ENCODE data around the gene PDXP. TPM values are rescaled to one million over a fixed set of nuclear protein-coding genes. Genes with fewer than 3 reads are reported as not detected.
A peak's percentile ranks its signal among the peaks of the same experiment; 100 is the strongest.

Gene PDXP
- total RNA-seq, 4 donors from 2014 or later = 2.3 to 4.1 (median 2.9) TPM

DNA sequence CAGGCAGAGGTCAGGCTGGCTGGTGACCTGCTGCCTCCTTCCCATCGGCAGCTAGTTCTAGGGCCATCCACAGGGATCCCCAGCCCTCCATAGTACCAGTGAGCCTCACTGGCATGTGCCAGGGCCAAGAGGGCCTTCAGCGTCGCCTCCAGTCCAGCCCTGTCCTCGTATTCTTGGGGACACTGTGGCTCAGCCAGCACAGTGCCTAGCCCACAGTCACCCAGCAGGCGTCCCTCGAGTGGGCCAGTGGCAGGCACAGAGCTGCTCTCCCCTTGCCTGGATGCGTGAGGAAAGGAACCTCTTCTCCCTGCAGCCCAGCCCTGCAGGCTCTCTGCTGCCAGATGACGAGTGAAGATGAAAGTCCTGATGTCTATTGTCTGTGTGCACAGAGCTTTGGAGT, 29.7 kb upstream of the PDXP start:
- intact Hi-C loops (cut with DNase I) = no loop called here

DNA sequence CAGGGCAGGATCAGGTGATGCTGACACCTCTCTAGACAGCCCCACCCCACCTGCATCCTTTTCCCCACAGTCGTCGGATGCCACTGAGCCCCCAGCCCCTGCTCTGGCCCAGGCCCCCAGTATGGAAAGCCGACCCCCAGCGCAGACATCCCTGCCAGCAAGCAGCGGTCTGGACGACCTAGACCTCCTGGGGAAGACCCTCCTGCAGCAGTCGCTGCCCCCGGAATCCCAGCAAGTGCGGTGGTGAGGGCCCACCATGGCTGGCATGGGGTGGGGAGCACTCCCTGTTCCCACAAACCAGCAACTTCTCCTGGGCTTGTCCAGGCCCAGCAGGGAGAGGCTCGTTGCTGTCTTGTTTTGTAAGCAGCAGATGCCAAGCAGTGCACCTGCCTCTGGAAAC, 28.6 kb upstream of the PDXP start:
- H3K27ac ChIP-seq = no peak overlapping the region
- H3K4me1 ChIP-seq = peaks cover 45 to 60% (median 53%) of the 10 kb centered on the region in 3 donors
- no peaks in the 10 kb centered on the region for H3K9me3 ChIP-seq
- H3K4me3 ChIP-seq = no peak overlapping the region
- TF ChIP-seq, protein P1, sequence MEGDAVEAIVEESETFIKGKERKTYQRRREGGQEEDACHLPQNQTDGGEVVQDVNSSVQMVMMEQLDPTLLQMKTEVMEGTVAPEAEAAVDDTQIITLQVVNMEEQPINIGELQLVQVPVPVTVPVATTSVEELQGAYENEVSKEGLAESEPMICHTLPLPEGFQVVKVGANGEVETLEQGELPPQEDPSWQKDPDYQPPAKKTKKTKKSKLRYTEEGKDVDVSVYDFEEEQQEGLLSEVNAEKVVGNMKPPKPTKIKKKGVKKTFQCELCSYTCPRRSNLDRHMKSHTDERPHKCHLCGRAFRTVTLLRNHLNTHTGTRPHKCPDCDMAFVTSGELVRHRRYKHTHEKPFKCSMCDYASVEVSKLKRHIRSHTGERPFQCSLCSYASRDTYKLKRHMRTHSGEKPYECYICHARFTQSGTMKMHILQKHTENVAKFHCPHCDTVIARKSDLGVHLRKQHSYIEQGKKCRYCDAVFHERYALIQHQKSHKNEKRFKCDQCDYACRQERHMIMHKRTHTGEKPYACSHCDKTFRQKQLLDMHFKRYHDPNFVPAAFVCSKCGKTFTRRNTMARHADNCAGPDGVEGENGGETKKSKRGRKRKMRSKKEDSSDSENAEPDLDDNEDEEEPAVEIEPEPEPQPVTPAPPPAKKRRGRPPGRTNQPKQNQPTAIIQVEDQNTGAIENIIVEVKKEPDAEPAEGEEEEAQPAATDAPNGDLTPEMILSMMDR (IDR thresholded peaks at IDR 0.05) = no peak
- TF ChIP-seq POLR2A (IDR thresholded peaks at IDR 0.05) = no peak
- WGBS, 2 donors = no CpG with 5 or more reads among the region's 10 CpGs
- DNase-seq = no peak
- H3K36me3 ChIP-seq = peaks cover 0 to 81% (median 9%) of the 10 kb centered on the region in 3 donors
- H3K27me3 ChIP-seq = no peaks in the 10 kb centered on the region
- intact Hi-C loops (cut with DNase I) = loop anchor here (10.0 kb wide), 1 partner anchor 165 kb away; no protein-coding TSS in a partner anchor

More for the DNA sequence above, 29.7 kb upstream of the PDXP start:
- Histone ChIP-seq H3K4me1 (peaks cover 35 to 60% (median 46%) of the 10 kb centered on the region in 3 donors), H3K27me3 (no peaks in the 10 kb centered on the region), H3K27ac (peak overlapping the region in 1 of 4 donors; percentile 5), H3K4me3 (no peak overlapping the region), H3K9me3 (no peaks in the 10 kb centered on the region), H3K36me3 (peaks cover 0 to 86% (median 9%) of the 10 kb centered on the region in 3 donors)
- DNase-seq = no peak
- no peak for TF ChIP-seq POLR2A (IDR thresholded peaks at IDR 0.05)
- TF ChIP-seq, protein P1 (IDR thresholded peaks at IDR 0.05) = no peak
- WGBS, 2 donors = 67 to 86% methylated on average over 2 to 3 of the region's 8 CpGs

DNA sequence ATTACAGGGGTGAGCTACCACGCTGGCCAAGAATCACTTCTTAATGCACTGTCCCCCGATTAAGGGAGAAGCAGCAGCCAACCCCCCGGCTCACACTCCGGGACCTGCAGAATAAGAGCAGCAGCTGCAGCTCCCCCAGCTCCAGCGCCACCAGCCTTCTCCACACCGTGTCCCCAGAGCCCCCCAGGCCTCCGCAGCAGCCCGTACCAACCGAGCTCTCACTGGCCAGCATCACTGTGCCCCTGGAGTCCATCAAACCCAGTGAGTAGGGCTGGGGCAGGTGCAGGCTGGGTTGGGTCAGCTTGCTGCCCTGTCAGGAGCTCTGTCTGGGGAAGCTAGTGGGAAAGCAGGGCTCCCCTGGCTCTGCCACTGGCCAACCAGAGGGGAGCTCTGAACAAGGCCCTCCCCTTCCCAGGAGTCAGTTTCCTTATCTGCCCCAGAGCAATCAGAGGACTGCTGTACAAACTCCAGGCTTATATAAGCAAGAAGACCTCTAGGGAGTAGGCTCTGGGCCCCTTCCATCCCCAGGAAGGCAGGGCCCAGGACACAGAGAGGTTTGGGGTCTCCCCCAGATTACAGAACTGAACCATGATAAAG, 27.6 kb upstream of the PDXP start:
- Histone ChIP-seq H3K27ac (peak overlapping the region in 1 of 4 donors; percentile 26), H3K27me3 (no peaks in the 10 kb centered on the region), H3K36me3 (peaks cover 0 to 72% (median 9%) of the 10 kb centered on the region in 3 donors), H3K9me3 (no peaks in the 10 kb centered on the region), H3K4me1 (peaks cover 38 to 60% (median 50%) of the 10 kb centered on the region in 3 donors), H3K4me3 (no peak overlapping the region)
- no peak for DNase-seq
- TF ChIP-seq, protein P1 (IDR thresholded peaks at IDR 0.05) = no peak
- intact Hi-C loops (cut with DNase I) = loop anchor here (10.0 kb wide), 1 partner anchor 164 kb away; no protein-coding TSS in a partner anchor
- 96 to 100% methylated on average over 5 to 7 of the region's 9 CpGs for whole genome bisulfite sequencing, 2 donors

DNA sequence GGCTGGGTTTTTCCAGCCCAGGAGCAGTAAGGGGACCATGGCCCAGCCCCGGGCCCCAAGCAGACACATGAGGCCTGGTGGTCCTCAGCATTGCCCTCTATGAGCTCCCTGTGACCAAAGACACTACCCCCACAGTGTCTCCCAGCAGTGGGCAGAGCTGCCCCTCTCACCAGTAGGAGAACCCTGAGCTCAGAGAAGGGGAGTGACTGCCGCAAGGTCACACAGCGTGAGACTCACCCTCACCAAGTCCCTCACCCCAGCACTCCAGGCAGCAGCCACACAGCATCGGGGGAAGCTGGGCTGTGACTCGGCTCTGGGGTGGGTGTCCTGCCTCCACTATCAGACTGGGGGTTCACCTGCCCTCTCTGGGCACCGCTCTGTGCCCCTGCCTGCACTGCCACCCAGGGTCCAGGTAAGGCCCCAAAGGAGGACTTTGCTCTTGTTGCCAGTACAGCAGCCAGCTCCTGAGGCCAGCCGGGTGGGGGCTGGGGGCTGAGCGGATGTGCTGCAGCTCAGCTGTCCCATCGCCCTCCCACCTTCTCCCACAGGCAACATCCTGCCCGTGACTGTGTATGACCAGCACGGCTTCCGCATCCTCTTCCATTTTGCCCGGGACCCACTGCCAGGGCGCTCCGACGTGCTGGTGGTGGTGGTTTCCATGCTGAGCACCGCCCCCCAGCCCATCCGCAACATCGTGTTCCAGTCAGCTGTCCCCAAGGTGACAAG, 26.9 kb upstream of the PDXP start:
- intact Hi-C loops (cut with DNase I) = loop anchor here (10.0 kb wide), 1 partner anchor 163 kb away; no protein-coding TSS in a partner anchor
- H3K27me3 ChIP-seq = no peaks in the 10 kb centered on the region
- peak overlapping the region in 2 of 4 donors; percentile 83 to 94 for H3K27ac ChIP-seq
- H3K9me3 ChIP-seq = no peaks in the 10 kb centered on the region
- no peak for DNase-seq
- WGBS, 2 donors = 85 to 96% methylated on average over 4 to 9 of the region's 19 CpGs
- H3K4me3 ChIP-seq = no peak overlapping the region
- H3K4me1 ChIP-seq = peaks cover 33 to 60% (median 47%) of the 10 kb centered on the region in 3 donors
- TF ChIP-seq POLR2A (IDR thresholded peaks at IDR 0.05) = no peak
- TF ChIP-seq, protein P1 (IDR thresholded peaks at IDR 0.05) = no peak
- peaks cover 0 to 66% (median 9%) of the 10 kb centered on the region in 3 donors for H3K36me3 ChIP-seq

All from esophagus squamous epithelium (tissue), 5 donors.